Tongue (tissue), 2 donors: ENCODE data around the gene RPS16. TPM values are rescaled to one million over a fixed set of nuclear protein-coding genes. Genes with fewer than 3 reads are reported as not detected.

Experiments used
- DNase-seq: peaks from one replicate; pipeline ENCODE4 v3.0.0-alpha.2; 2015
- total RNA-seq: library from RNA; depleted of rRNA; stranded (reverse); fragments of >200 nt; gene quantifications from one replicate; pipeline ENCODE4 v1.2.3, GENCODE V29; 2014

Gene RPS16
- total RNA-seq, 1 donor from 2014 or later, result 106 TPM

GRCh38 chr19:39407660-39408391, 27.9 kb downstream of the RPS16 start:
- peak; percentile 62 for DNase-seq

DNA sequence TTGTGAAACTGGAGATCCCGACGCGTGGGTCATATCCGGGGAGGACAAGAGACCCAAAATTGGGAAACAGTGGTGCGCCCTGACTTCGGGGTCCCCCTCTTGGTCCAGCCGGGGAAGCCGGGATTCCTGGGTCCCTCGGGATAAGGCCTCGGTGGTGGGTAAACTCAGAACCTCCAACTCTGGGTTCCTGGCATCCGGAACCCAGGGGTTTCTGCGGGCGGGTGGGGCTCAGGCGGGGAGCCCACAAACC, 28.4 kb downstream of the RPS16 start:
- no peak for DNase-seq

DNA sequence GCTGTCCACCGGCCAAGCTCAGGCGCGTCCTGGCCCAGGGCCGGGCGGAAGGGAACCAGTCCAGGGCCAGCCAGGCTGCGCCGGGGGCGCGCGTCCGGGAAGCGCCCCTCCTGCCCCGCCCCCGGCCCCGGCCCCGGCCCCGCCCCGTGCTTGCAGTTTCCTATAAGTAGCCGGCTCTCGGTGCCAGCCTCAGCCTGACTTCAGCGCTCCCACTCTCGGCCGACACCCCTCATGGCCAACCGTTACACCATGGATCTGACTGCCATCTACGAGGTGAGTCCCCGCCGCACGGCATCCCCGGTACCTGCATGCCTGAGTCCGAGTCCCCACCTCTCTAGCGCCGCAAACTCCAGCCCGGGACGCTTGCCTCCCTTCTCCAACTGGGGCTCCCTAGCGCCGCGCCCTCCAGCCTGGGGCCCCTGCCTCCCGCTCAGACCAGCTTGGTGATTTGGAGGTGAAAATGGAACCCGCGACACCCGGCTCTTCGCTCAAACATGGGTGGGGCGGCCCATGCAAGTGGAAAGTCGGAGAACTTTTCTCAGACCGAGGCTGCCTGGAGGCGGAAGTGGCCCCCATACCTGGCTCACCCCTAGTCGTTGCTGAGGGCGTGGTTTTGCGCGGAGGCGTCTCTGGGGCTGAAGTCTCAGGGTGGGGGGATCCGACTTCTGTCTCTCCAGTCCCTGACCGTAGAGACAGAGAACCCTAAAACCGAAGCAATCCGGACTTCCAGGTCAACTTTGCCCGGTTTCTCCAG, 28.9 kb downstream of the RPS16 start, which contains the start of gene ZFP36:
TSS of gene ZFP36 (plus strand) at position 192 of the 754 bp plus-strand sequence. CDS start at position 250, 58 bp downstream.
- peak; percentile 93 for DNase-seq

GRCh38 chr19:39405958-39406655, 29.6 kb downstream of the RPS16 start:
- DNase-seq, result no peak

- DNase-seq, result no peak
Observed at GRCh38 chr19:39405261-39405957, 30.3 kb downstream of the RPS16 start.

GRCh38 chr19:39403331-39404312, 32.1 kb downstream of the RPS16 start:
- peak; percentile 96 for DNase-seq

- DNase-seq, result peak; percentile 95
Observed at GRCh38 chr19:39402346-39403300, 33.1 kb downstream of the RPS16 start.

DNA sequence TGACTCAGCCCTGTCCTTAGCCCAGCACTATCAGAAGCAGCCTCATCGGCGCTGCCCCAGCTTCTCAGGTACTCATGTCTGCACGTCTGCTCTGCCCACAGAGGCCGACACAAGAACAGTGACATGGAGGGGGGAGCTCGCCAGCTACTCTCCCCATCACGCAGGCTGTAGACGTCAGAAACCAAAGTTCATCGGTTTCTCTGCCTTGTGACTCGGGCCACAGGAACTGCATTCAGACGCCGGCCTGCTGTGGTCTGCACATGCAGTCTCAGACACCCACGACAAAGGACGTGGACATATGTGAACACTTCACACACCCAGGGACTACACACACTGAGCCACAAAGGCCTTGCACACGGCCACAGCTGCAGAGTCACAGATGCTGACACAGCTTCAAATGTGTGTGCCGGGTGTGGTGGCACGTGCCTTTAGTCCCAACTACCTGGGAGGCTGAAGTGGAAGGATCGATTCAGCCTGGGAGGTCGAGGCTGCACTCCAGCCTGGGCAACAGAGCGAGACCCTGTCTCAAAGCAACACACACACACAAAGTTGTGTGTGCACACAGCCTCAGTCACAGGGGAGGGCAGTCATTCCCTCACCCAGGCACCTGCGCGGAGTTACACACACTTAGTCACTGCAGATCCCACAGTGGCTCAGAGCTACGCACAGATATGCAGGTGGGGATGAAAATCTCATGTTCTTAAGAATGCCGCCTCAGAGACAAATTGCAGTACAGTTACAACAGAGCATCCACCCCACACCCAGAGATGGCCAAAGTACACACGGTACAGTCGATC, 34.0 kb downstream of the RPS16 start:
- DNase-seq, result no peak

DNA sequence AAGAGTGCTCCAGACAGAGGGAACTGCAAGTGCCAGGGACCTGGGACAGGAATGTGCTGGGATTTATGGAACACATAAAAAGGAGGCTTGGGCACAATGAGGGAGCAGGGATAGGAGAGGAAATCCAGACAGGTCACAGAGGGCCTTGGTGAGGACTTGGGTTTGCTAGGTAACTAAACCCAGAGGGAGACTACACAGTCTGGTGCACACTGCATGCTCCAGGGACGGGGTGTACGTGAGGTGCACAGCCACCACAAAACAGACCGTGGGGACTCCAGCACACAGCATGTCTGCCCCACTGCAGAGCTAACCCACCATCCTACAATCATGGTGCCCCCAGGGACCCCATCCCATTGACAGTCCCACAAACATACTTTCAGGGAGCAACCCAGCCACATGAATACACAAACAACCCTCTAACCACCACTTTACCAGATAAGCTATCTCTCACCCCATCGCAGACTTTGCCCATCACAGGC, 34.6 kb downstream of the RPS16 start:
- DNase-seq, result no peak

GRCh38 chr19:39400061-39400460, 35.7 kb downstream of the RPS16 start:
- no peak for DNase-seq

- DNase-seq, result no peak
Observed at GRCh38 chr19:39399668-39400050, 36.1 kb downstream of the RPS16 start.

DNA sequence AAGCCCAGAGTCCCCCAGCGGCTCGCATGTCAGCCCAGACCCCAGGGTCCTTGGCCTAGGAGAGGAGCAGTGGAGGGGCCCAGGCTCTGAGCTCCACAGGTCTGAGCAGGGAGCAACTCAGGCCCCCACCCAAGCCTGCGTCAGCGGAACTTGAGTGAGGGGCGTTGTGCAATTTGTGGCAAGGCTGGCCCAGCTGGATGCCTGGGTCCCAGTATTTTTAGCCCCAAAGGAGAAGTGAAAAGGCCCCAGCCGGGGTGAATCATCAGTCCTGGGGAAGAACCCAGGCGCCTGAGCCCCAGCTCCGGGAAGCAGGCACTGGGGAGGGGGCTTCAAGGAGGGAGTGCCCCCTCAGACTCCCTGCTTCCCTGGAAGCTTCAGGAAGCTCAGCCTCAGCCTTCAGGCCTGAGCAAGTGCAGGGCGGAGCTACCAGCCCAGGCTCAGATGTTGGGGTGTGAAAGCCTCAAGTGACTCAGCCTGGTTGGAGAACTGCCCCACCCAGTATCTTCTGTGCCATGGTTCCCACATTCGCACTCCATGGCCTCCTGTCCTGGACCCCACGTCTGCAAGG, 37.4 kb downstream of the RPS16 start:
- no peak for DNase-seq

GRCh38 chr19:39397360-39398296, 38.1 kb downstream of the RPS16 start:
- DNase-seq, result peak; percentile 92

DNA sequence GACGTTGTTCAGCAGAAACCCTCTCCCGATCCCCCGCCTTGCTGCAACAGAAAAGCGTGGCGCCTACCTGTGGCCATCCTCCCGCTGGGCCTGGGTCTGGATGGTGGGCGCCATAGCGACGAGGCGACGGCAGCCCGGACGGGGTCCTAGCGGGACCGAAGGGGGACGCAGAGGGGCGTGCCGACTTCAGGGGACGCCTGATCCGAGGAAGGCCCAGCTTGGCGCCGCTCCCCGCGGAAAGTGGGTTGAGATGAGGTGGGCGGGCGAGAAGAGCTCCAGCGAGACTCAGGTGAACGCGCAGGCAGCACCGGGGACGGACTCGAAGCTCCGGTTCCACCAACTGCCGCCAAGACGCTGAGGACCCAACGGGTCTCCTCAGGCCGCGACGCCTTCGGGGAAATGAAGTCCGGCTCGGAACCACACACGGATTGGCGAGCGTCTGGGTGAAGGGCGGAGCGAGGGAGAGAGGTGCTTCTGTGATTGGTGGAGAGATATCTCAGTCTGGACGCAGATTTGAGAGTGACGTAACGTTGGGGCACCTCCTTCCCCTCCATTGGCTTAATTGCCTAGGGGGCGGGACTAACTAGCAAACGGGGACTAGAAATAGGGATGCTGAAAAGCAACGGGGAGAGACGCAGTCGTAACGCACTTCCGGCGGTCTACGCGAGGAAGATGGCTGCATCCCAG, 44.9 kb downstream of the RPS16 start, which contains the start of the genes MED29 and PAF1:
TSS of gene MED29 (plus strand) at position 628 of the 687 bp plus-strand sequence. CDS start at position 673, 45 bp downstream.
TSS of gene PAF1 (minus strand) at position 356 of the 687 bp plus-strand sequence. CDS start at position 114, 242 bp downstream.
- DNase-seq, result peak; percentile 100

- no peak for DNase-seq
Observed at GRCh38 chr19:39390451-39390750, 45.3 kb downstream of the RPS16 start.

DNA sequence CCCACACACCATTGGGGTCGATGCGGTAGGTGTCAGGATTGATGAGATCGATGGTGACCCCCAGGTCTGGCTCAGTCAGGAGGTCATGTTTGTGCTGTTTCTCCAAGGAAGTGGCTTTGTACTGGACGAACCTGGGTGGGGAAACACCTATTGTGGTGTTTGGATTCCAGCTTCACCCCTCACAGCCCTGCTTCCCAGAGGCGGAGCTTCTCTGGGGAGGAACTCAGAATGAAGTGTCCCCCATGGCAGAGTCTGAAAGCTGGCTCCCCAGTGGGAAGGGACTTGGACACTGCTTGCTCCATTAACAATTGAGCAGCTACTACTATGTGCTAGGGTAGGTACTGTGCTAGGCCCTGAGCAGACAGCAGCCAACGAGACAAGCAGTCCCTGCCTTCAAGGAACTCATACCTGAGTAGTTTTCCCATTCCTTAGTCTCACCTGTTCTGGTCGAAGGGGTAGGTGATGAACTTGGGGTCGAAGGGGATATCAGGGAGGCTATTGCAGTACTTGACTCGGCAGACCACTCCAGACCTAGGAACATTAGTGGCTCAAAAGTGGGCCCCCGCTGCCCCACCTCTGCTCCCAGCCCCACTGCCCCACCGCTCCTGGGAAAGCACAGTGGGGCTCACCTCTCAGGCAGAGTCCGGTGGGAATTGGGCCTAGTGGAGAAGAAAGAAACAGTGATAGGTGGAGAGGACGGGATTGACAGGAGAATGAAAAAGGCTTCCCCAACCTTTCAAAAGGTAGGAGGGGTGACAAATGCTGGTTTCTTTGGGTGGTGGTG, 45.9 kb downstream of the RPS16 start:
- no peak for DNase-seq
